A673 (cell line): ENCODE results near the gene TTC33. TPM values are rescaled to one million over a fixed set of nuclear protein-coding genes. Genes with fewer than 3 reads are reported as not detected.

Experiments used
- BruUV-seq: library from RNA; stranded (reverse); fragments of 400-500 nt; replicated peaks from 2 replicates; lab custom pipeline; 2021; lab: Mats Ljungman, UMichigan
- CTCF ChIA-PET: fragments of 300-600 bp; sonication (Branson Sonifier 250); formaldehyde crosslinking; loops from one replicate; lab custom pipeline; 2022; ENCODE audit warnings: antibody characterized with exemption; lab: Charles Lee
- POLR2A ChIA-PET: fragments of 300-600 bp; sonication (Branson Sonifier 250); formaldehyde crosslinking; loops from one replicate; lab custom pipeline; 2022; ENCODE audit warnings: antibody characterized with exemption; ENCODE audit not compliant: low non-redundant PET; lab: Charles Lee
- DNase-seq: peaks from one replicate; pipeline ENCODE4 v3.0.0-alpha.2; 2015; ENCODE audit warnings: low spot score
- H3K27ac ChIP-seq: fragments of 200-600 bp; sonication (generic); 2 replicates; pipeline ENCODE4 v1.5.1; 2016; ENCODE audit warnings: mixed run types, low read depth, mild to moderate bottlenecking, mixed read lengths, antibody characterized with exemption, low read length; ENCODE audit not compliant: poor library complexity, severe bottlenecking
- H3K27me3 ChIP-seq: fragments of 200-600 bp; sonication (generic); replicated peaks from 2 replicates; pipeline ENCODE4 v1.6.1; 2017; ENCODE audit warnings: mixed run types, low read depth, mild to moderate bottlenecking, mixed read lengths, antibody characterized with exemption, low read length; ENCODE audit not compliant: insufficient read depth, poor library complexity
- H3K36me3 ChIP-seq: fragments of 200-600 bp; sonication (generic); 2 replicates; pipeline ENCODE4 v1.6.1; 2016; ENCODE audit warnings: mixed run types, mild to moderate bottlenecking, mixed read lengths, antibody characterized with exemption, low read length; ENCODE audit not compliant: insufficient read depth, poor library complexity, severe bottlenecking
- H3K4me1 ChIP-seq: fragments of 200-600 bp; sonication (generic); 2 replicates; pipeline ENCODE4 v1.6.1; 2017; ENCODE audit warnings: mixed run types, mild to moderate bottlenecking, mixed read lengths, antibody characterized with exemption, low read length; ENCODE audit not compliant: insufficient read depth, poor library complexity, severe bottlenecking
- H3K4me3 ChIP-seq: fragments of 200-600 bp; sonication (generic); 2 replicates; pipeline ENCODE4 v1.5.1; 2016; ENCODE audit warnings: low read depth, mixed run types, mild to moderate bottlenecking, mixed read lengths, low read length; ENCODE audit not compliant: poor library complexity, severe bottlenecking
- H3K9me3 ChIP-seq: fragments of 200-600 bp; sonication (generic); 2 replicates; pipeline ENCODE4 v1.6.1; 2016; ENCODE audit warnings: mixed run types, low read depth, mild to moderate bottlenecking, mixed read lengths, antibody characterized with exemption, low read length; ENCODE audit not compliant: poor library complexity, severe bottlenecking
- EZH2 ChIP-seq: fragments of 200-600 bp; sonication (generic); IDR thresholded peaks from 2 replicates; pipeline ENCODE4 v1.6.1; 2017; ENCODE audit warnings: borderline replicate concordance, low read depth, mild to moderate bottlenecking, mixed read lengths, antibody characterized with exemption, low read length; ENCODE audit not compliant: poor library complexity, severe bottlenecking
- intact Hi-C: fragments of 100-400 bp; cut with micrococcal nuclease; formaldehyde crosslinking; loops from one replicate; pipeline ENCODE4 v1.10.0; 2022; ENCODE audit not compliant: unreplicated experiment
- total RNA-seq: library from RNA; stranded (reverse); gene quantifications from 2 replicates; pipeline ENCODE4 v1.2.3, GENCODE V29; 2021
- TF ChIP-seq, protein P1 (sequence below): fragments of 300-800, 200-600 bp; sonication (generic); conservative IDR thresholded peaks from 2 replicates; pipeline ENCODE4 v1.5.1; 2017; ENCODE audit warnings: low read depth, mild to moderate bottlenecking, antibody characterized with exemption, low read length, moderate library complexity, mixed read lengths

The TTC33 gene
- total RNA-seq, 1 experiment from 2014 or later = 17.0 TPM

DNA sequence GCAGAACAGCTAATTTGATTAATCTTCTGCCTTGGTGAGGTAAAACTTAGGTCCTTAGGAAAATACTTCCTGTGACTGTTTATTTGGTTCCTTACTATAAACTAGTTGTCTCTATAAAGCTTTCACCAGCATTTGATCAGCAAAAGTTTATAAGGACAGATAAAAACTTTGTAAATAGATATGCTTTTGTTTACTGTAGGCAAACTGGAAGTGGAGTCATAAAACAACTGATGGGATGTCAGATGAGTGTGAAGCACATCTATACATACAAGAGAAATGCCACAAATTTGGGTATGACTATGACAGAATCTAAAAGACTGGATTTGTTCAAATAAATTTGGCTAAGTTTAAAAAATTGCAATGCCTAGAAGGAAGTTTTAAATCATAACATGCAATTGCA lies 70.6 kb downstream of the TTC33 start:
- Histone ChIP-seq H3K9me3 (no peaks in the 10 kb centered on the region), H3K4me3 (no peak overlapping the region), H3K27ac (no peak overlapping the region), H3K36me3 (no peaks in the 10 kb centered on the region), H3K27me3 (peaks cover 11% of the 10 kb centered on the region), H3K4me1 (peaks cover 11% of the 10 kb centered on the region)
- intact Hi-C loops = loop anchor here (2.0 to 10.0 kb wide), 3 partner anchors 300 to 1104 kb away; no protein-coding TSS in a partner anchor
- POLR2A ChIA-PET = no interaction called here
- no TSS peak for BruUV-seq
- TF ChIP-seq, protein P1, sequence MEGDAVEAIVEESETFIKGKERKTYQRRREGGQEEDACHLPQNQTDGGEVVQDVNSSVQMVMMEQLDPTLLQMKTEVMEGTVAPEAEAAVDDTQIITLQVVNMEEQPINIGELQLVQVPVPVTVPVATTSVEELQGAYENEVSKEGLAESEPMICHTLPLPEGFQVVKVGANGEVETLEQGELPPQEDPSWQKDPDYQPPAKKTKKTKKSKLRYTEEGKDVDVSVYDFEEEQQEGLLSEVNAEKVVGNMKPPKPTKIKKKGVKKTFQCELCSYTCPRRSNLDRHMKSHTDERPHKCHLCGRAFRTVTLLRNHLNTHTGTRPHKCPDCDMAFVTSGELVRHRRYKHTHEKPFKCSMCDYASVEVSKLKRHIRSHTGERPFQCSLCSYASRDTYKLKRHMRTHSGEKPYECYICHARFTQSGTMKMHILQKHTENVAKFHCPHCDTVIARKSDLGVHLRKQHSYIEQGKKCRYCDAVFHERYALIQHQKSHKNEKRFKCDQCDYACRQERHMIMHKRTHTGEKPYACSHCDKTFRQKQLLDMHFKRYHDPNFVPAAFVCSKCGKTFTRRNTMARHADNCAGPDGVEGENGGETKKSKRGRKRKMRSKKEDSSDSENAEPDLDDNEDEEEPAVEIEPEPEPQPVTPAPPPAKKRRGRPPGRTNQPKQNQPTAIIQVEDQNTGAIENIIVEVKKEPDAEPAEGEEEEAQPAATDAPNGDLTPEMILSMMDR = no peak
- no peak for TF ChIP-seq EZH2
- CTCF ChIA-PET = no interaction called here
- DNase-seq = no peak

DNA sequence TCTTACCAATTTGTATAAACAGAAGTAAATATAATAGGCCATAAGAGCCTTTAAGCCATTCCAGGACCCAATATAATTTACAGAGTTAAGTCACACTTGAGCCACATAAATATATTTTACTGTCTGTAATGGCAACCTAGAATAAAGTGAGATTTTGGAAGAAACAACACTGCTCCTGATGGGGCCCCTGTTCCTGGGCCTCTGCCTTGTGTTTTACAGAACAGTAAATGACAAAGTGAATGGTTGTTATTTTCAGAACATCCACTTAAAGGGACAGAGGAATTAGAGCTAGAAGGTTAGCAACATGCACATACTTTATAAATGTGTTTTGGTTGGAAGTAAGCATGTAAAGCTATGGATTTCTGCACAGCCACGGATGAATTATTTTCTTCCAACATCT lies 72.5 kb downstream of the TTC33 start:
- H3K36me3 ChIP-seq = no peaks in the 10 kb centered on the region
- no peak overlapping the region for H3K4me3 ChIP-seq
- H3K4me1 ChIP-seq = peaks cover 20% of the 10 kb centered on the region
- H3K27ac ChIP-seq = no peak overlapping the region
- ChIA-PET POLR2A (no interaction called here), CTCF (no interaction called here)
- peaks cover 11% of the 10 kb centered on the region for H3K27me3 ChIP-seq
- intact Hi-C loops = loop anchor here (10.0 kb wide), 2 partner anchors 299 to 519 kb away; no protein-coding TSS in a partner anchor
- TF ChIP-seq, protein P1 = no peak
- no peak for TF ChIP-seq EZH2
- DNase-seq = no peak
- no TSS peak for BruUV-seq
- H3K9me3 ChIP-seq = no peaks in the 10 kb centered on the region

DNA sequence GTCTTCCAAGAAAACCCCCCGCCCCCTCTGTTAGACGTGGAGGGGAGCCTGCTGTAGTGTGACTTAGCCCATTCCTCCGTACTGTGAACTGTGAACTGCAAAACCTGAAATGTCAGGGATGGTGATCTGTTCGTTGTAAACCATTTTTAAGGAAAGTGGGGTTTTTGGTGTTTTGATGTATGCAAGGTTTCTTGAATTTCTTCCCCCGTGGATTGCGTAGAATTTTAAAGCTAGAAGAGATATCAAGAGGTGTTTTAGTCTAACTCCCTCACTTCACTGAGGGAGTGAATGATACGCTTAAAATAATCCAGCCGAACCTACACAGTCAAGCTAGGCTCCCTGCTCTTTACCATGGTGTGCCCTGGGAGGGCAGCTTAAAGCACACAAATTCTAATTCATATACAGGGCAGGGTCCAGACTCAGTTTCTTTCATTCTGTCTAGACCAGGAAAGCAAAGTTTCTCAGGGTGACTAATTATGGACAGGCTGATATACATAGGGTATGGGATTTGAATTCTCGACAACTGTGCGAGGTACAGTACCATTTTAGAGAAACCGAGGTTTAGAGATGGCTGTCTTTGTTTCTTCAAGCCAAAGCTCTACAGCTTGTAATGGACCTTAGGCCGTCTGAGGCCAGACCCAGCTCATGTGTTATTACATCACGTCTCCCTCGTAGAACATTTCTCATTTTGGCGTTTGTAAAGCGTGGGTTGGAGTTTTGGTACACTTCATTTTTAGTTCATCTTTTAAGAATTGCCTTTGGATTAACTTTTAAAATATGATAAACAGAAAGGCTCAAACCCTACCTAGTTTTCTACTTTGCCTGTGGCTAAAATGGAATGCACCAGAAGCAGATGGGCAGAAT lies 73.4 kb downstream of the TTC33 start:
- TF ChIP-seq, protein P1 = no peak
- TF ChIP-seq EZH2 = no peak
- no peak for DNase-seq
- POLR2A ChIA-PET = interaction anchor here (0.5 kb wide), 1 partner anchor 95 kb away, joined by 5 read pairs; no protein-coding TSS in a partner anchor
- H3K4me3 ChIP-seq = no peak overlapping the region
- no peaks in the 10 kb centered on the region for H3K9me3 ChIP-seq
- H3K36me3 ChIP-seq = no peaks in the 10 kb centered on the region
- intact Hi-C loops = loop anchor here (10.0 kb wide), 2 partner anchors 298 to 518 kb away; no protein-coding TSS in a partner anchor
- H3K27me3 ChIP-seq = peaks cover 11% of the 10 kb centered on the region
- peaks cover 19% of the 10 kb centered on the region for H3K4me1 ChIP-seq
- CTCF ChIA-PET = no interaction called here
- no TSS peak for BruUV-seq
- H3K27ac ChIP-seq = no peak overlapping the region
